Stromal cell of bone marrow (primary cell): ENCODE measurements around the gene RAPGEF4.

Source experiments
- DNase-seq: peaks from one replicate; pipeline ENCODE4 v3.0.0-alpha.2; 2012; ENCODE audit warnings: low read depth

Gene RAPGEF4

DNA sequence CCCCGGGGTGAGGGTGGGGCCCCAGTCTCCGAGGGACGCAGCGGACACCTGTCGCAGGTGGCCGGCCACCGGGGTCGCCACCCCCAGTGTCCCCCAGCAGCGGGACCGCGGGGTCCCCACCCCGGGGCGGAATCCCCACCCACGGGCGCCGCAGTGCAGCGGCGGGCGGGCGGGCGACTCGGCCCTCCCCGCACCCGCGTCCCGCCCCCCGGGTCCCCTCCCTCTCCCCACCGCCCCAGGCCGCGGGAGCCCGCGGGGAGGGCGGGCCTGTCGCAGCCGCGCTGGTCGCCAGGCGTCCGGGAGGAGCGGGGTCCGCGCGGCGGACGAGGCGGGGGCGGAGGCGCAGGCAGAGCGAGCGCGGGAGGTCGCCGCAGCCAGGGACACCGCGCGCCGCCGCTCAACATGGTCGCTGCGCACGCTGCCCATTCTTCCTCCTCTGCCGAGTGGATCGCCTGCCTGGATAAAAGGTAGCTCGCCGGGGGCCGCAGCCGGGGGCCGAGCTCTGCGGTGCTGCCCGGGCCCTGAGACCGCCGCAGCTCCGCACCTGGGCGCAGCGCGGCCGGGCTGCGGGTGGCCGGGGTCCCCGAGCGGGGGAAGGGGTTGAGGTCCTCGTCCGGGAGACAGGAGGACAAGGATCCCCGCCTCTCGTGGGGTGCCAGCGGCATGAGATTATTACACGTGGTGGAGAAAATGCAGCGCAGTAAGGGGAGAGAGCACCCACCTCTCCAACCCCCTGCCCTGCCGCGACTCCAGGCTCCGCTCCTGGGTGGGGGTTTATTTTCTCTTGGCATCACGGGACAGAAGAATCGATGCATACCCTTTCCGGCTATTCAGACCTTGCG is at the start of gene RAPGEF4:
Gene RAPGEF4 (plus strand): TSS at position 264 of the 842 bp plus-strand sequence. CDS start 139 bp downstream, at position 403.
- no peak for DNase-seq

DNA sequence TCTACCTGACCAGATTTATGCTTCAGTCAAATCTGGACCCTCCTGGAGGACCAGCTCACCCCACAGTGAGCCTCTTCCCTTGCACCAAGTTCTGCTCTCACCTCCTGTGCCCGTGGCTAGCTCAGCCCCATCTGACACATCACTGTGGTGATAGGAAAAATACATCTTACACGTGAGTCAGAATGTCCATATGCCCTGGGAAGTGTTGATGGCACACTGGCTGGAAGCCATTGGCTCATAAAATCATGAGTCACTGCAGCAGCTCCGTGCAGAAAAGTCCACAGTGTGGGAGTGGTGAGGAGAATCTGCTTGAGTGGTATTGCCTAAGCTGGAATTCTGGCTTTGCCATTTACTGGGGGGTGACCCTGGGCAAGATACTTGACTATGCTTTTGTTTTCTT is 42.6 kb upstream of the RAPGEF4 start:
- peak; percentile 97 for DNase-seq

DNA sequence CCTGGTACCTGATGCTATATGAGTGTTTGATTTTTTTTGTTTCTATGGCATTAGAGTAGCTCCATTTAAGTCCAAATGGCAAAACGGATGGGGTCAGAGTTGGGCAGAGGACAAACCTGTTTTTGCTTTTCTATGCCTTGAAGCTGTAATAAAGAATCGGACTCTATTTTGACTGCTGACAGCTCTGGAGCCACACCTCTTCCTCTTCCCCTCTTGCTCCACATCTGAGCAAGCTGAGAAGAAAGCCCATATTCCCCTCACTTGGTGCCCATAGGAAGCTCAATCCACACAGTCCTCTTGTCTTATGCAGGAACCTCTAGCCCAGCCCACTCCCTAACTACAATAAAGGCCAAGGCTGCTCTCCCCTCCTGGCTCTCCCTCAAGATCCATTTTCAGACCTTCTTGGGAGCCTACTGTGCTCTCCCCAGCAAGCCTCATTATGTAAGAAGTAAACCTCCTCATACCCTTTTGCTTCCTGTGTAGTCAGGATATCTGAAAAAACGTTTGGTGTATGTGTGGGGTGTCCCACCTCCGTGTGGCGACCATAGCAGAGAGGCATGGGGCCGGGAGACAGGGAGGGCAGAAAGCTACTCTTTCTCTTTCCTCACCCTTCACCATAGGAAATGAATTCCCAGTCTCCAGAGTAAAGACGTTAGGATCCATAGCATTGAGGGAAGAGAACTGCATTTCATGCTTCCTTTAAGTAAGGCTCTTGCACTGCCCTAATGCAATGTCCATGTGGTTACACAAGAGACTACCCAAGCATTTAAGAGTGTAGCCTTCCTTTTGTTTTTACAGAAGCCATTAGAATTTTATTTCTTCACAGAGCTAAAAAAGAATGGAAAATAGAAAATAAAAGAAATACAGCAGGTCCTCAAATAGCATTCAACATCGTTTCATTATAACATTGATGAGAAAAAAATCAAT is 41.9 kb upstream of the RAPGEF4 start:
- DNase-seq, result no peak

DNA sequence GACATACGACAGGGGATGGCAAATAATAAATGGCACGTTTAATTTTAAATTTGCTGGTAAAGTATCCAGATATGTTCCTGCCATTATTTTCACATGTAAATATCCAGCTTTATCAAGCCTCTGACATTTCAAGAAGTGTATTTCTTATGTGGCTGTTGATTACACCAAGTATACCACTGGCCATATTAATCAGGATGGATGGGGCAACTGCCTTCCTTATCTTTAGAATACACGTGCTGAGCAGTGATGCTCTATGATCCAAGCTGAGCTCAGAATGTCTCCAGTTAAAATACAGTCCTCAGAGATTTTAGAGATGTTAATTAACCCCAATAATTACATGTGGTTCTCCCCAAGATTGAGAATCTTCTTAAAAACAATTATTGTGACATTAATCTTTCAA is 38.3 kb upstream of the RAPGEF4 start:
- DNase-seq, result no peak

DNA sequence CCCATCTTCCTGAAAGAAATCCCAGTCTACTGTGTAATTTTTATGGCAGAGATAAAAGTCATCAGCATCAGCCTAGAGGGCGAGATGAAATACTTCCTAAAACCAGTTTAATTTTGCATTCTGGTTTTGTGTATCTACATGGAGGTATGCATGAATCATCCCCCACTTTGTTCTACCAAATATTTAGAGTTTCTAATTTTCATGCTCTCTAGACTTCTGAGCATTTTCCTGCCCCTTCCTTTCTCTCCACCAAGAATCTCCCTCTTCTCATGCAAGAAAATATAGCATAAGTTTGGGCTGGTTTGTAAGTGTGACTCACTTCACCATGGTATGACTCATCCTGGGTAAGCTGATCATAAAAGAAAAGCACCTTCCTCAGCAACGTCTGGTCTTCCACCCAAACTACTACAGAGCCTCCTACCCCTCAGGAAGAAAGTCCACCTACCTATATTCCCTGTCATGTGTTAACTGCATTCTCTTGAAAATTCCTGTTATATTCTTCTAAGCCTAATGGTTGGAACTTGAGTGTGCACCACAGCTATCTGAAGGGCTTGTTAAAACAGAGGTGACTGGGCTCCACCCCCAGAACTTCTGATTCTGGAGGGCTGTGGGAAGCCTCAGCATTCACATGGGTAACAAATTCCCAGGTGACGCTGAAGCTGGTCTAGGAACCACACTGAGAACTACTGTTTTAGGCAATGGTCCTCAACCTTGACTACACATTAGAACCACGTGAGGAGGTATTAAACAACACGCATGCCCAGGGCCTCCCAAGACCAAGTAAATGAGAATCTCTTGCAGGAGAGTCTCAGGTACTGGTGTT is 37.4 kb upstream of the RAPGEF4 start:
- peak; percentile 34 for DNase-seq

DNA sequence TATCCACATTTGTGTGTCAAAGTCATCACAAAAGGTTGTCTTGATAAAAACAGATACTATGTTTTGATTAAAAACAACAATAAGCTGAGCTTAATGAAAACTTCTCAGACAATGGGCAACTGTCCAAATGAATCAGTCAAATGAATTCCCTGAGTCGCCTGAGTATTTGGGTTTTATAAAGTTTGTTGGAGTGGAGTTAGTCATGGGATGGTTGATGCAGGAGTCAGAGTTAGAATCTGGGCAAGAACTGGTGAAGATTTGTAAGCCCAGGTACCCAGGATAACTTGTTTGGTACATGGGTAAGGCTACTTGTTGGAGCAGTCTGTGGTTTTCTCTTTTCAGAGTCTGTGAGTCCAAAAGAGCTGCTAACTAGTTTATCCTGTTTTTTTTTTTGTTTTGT is 34.4 kb upstream of the RAPGEF4 start:
- DNase-seq, result peak; percentile 85

DNA sequence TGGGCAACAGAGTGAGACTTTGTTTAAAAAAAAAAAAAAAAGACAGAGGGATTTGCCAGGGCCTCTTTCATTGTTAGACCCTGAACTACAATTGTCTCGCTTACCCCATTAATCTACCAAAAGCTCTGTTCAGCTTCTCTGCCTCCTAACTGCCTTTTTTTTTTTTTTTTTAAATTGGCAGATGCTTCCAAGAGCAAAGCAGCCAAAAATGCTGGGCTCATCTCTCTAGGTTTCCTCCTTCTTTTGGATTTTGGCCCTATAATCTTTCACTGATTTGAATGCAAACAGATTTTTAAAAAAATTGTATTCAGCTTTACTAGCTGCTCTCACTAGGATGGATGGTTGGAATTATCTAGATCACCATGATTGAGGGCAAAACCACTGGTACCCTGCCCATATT is 33.2 kb upstream of the RAPGEF4 start:
- no peak for DNase-seq

DNA sequence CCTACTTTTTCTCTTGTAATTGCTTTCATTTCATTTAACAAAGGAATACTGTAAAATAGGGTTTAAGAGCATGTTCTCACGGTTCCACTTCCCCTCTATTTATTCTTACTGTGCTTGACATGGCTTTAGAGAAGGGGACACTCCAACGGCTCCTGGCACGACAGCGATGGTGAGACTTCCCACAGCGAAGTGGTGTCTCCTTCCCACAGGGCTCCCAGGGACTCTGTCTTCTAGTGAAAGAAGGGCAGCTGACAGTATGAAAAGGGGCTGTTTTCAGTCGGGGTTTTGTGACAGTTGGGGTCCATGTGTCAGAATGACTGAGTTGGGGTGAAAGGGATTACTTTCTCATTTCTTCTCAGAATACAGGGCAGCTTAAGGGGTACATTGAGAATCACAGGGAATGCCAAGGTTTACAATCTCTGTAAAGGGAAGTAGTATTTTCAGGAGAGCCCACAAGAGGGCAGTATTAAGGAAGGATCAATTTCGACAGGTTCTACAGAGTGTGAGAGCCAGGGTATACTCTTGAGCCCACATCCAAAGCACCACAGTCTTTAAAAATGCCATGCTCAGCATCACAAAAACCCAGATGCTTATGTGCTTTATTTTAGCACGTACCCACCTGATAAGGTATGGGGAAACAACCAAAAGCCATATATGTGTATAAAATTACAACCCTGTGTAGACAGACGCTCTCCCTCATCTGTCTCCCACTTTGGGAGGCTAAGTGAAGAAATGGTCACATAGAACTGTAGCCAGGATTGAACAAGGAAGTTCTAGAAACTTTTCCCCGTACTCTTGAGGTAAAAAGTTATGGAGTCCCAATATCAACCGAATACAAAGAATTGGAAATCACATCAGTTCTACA is 31.3 kb upstream of the RAPGEF4 start:
- peak; percentile 22 for DNase-seq

DNA sequence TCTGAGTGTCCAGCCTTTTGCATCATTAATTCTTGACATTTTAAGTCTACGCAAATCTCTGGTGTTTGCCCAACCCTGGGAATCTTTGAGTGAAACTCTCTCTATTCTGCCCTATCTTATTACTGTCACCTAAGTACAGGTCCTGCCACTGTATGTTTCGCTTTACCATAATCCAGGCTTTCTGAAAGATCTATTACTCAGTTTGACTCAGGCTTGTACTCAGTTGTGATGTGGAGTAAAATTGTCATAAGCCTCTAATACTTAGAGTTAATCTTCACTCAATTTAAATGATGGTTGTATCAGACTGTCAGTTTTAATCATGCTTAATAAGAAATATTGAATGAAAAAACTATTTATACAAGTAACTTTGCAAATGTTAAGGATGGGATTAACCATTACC is 30.3 kb upstream of the RAPGEF4 start:
- no peak for DNase-seq

DNA sequence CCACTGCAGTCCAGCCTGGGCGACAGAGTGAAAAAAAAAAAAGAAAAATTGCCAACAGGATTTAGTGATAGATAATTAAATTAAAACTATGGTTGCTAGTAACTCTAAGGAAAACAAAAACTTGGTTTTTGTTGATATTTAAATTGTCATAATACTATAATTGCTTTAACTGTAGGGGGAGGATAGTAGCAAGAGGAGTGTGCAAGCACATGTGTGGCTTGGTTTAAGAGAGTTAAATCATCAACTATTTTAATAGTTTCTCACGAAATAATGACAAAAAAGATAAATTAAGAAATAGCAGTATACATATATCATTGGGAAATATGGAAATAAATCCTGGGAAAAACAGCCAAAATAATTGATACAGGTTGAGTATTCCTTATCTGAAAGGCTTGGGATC is 27.4 kb upstream of the RAPGEF4 start:
- no peak for DNase-seq

DNA sequence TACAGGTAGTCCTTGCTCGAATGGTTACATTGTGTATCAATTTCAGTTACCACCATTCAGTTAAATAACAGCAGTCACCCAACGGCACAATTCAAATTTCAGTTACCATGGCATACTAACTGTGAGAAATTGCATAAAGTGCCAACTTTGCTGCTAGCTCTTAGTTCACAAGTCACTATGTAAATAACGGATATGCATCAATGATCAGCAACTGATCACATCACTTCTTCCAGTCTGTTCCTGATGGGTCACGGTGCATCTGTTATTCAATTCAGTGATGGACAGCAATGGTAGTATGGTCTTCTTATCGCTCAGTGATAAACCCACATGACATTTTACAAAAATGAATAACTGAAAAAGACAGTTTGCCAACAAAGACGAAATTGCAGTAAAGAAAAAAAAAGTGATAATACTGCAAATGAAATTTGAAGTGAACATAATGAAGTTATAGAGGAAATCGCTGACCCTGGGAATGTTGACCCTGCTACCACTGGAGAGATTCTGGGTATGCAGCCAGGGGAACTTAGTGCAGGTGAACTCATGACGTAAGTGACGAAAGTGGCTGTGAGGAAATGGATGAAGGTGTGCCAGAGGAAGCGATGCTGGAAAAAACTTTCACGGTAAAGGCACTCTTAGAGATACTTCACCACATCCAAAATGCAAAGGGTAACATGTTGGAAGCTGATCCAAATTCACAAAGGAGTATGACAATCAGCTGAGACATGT is 25.9 kb upstream of the RAPGEF4 start:
- DNase-seq, result no peak

DNA sequence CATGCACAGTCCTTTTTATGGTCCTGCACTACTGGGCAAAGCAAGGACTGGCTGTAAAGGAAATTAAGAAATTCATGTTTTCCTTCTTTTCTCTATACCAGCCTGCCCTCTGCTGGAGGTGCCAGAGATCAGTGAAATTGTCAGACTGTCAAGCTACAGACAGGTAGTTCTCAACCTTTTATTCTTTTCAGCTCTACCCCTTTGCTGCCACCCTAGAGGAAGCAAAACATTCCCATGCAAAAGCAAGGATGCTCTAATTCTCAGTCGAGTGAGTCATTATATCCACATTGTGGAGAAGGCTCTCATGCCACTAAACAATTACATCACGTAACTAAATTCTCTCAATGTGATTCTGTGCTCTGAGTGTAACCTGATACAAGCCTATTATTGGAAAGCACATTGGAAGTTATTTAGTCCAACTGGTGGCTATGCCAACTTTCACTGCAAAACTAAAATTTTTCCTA is 25.0 kb upstream of the RAPGEF4 start:
- DNase-seq, result peak; percentile 89

DNA sequence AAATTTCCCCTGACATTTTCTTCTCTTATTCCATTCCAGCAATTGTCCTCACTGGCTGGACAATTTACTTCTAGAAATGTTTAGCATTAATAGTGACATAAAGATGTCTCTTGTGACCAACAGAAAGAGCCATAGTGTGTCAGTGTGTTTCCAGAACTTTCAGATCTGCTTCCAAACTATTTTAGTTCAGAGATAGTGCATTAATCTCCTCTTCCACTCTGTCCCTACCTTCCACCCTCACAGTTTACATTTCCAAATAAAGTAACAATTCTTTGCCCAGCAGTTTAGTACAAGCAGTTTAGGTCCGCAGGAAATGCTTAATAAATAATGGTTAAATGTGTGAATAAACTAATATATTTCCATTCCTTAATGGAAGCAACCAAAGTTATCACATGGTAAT is 24.5 kb upstream of the RAPGEF4 start:
- DNase-seq, result no peak

DNA sequence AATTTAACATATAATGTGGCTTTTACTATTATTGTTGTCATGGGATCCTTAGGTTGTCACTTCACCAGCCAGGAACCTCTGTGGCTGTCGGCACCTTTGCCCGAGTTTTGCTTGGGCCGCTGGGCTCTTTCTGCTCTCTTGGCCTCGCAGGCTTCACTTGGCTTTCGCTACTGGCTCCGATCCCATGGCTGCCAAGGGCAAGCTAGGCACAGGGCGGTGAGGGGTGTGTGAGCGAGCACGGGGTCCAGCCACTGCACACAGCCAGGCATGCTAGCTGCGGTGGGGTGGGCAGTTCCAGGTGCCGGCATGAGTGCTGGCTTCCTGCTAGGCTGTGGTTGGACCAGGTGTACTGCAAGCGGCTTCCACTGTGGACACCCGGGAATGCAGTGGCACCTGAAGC is 23.4 kb upstream of the RAPGEF4 start:
- no peak for DNase-seq

DNA sequence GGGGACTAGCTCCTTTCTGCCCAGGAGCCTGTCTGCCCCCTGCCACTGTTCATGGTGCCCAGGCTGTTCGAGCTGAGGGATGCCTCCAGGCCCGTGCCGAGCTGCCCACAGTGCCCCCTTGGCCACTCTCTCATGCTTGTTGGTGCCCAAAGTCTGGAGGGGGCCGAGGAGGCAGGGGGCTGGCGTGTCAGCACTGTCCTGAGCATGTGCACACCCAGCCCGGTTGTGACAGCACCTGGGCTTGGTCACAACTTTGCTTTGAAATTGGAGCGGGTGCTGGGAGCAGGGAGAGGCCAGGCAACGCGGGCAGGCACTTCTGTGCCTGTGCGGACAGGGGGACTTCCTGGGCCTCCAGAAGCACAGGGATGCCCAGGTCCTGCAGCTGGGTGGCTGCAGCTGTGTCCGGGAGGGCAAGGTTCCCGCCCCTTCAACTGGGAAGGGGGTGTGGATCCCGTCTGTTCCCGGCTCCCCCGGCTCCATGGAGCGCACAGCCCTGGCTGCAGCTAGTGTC is 22.2 kb upstream of the RAPGEF4 start:
- no peak for DNase-seq

DNA sequence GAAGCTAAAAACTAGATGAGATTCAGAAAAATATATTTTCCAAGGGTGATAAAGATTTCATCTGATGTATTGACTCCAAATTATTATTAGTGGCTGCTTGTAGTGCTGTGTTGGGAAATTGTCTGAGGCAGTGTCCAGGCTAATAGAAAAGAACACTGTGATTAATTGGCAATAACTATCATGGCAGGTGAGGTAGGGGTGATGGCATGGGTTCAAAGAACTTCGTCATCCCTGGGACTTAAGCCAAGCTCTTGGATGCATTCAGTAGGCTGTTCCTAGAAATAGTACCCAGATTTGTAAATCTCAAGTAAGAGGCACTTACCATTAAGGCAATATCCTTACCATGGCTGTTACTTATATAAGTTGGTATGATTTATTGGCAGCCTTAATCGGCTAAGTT is 13.2 kb upstream of the RAPGEF4 start:
- no peak for DNase-seq

DNA sequence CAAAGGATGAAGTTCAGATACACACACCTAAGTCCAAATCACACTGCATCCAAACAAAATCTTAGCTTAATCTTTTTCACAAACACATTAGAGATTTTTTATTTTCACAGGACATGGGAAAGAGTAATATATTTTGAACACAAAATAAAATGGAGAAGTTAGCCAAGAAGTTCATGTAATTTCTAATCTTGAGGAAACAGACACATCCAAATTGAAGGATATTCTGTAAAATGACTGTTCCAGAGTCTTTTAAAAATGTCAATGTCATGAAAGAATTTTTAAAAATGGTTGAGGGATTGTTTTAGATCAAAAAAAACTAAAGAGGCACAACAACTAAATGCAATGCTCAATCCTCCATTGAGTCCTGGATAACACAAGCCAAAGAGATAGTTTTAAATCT is 12.4 kb upstream of the RAPGEF4 start:
- DNase-seq, result no peak

DNA sequence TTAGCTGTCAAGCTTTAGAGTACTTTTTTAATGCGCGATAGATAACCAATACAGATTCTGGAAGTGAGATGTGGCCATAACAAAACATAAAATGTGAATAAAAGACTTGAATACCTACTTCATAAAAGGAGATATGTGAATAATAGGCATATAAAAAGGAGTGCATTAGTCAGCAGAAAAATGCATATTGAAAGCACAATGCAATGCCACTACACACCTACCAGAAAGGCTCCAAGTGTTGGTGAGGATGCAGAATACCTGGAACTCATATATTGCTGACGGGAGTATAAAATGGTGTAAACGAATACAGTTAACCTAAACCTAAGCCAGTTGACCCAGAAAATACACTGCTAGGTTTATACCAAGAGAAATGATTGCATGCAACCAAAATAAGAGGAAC is 10.9 kb upstream of the RAPGEF4 start:
- DNase-seq, result no peak

DNA sequence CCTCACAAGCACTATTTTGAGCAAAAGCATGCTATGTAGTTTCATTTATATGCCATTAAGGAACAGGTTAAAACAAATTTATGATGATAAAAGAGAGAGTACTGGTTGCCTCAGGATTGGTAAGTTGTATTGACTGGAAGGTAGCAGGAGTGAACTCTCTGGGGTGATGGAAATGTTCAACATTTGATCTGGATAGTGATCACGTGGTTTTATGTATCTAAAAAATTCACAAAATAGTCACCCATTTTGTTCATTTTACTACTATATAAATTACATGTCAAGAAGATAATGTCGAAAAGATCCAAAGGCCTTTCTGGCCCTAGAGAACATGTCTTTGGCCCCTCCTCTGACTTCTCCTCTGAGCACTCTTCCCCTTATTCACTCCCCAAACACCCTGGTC is 10.4 kb upstream of the RAPGEF4 start:
- no peak for DNase-seq

DNA sequence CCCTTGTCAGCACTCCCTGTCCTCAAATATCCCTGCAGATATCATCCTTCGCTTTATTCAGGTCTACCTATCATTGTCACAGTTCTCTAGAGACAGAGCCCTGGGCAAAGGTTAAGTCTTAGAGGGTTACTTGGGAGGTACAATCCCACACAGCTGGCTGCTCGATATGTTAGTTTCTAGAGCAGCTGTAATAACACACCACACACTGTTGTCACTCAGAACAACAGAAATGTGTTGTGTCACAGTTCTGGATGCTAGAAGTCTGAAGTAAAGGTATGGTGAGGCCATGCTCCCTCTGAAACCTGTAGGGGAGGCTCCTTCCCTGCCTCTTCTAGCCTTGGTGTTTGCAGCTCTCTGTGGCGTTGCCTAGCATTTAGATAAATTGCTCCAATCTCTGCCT is 9.9 kb upstream of the RAPGEF4 start:
- DNase-seq, result no peak
